ENCODE results near the gene ETV2. TPM values are rescaled to one million over a fixed set of nuclear protein-coding genes. Genes with fewer than 3 reads are reported as not detected.
A peak's percentile ranks its signal among the peaks of the same experiment; 100 is the strongest.

ETV2 gene
- polyA plus RNA-seq, 1 of the 3 experiments (the other 2 are of a cell fraction) = 1.6 TPM

DNA sequence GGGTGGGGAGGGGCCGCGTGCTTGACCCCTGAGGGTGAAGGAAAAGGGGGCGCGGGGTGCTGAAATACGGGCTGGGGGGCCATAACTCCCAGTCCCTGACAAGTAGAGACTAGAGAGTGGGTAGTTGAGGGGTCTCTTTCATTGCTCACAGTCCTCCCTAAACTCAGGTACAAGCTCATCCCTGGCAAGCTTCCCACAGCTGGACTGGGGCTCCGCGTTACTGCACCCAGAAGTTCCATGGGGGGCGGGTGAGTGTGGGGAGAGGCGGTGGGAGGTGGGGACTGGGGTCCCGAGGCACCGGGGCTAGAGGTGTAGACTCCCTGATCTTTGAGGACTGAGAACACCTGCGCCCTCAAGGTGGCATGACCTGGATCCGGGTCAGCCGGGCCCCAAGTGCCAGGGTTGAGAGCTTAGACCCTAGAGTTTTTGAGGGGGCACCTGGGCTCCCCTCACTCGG is 1.3 kb downstream of the ETV2 start:
- H3K36me3 ChIP-seq (replicated peaks in 1 of 2; ENCODE audit: control insufficient read depth in 1 of 2, insufficient read depth in 2 of 2, low read length in 1 of 2) = peaks cover 0 to 1% of the 10 kb centered on the region in 2 experiments
- TF ChIP-seq MAX (IDR thresholded peaks at IDR 0.05; ENCODE audit: low read depth) (no peak), YY1 (IDR thresholded peaks at IDR 0.05; ENCODE audit: low read depth) (no peak), NFIC (IDR thresholded peaks at IDR 0.05; ENCODE audit: borderline replicate concordance) (no peak), FOXJ3 (CRISPR knock-in tag; IDR thresholded peaks at IDR 0.05) (no peak), JUND (IDR thresholded peaks at IDR 0.05) (no peak)
- H3K9me2 ChIP-seq = no peaks in the 10 kb centered on the region
- H3F3A ChIP-seq (replicated peaks; ENCODE audit: insufficient read depth) = peaks cover 26% of the 10 kb centered on the region
- peak overlapping the region; percentile 64 to 76 for H3K4me3 ChIP-seq (ENCODE audit: low read depth in 2 of 2, low read length in 1 of 2)
- peaks cover 4 to 19% of the 10 kb centered on the region in 2 experiments; a peak in 1 of 4 replicates for H3K4me1 ChIP-seq (ENCODE audit: control insufficient read depth in 1 of 2, insufficient read depth in 2 of 2, low read depth in 1 of 2, low read length in 1 of 2)
- ChIA-PET CTCF (interaction anchor here (0.8 to 1.3 kb wide), 2 partner anchors 25 to 87 kb away, joined by 3 to 4 read pairs; no protein-coding TSS in a partner anchor), POLR2A (interaction anchor here (1.6 kb wide), 1 partner anchor 85 kb away, joined by 3 read pairs; no protein-coding TSS in a partner anchor)
- H3K4me2 ChIP-seq = peak overlapping the region; percentile 85
- H3K9ac ChIP-seq = peak overlapping the region; percentile 68
- H3K79me2 ChIP-seq (ENCODE audit: insufficient read depth) = no peaks in the 10 kb centered on the region
- H3K9me3 ChIP-seq = no peaks in the 10 kb centered on the region
- no peak for DNase-seq
- H3K27ac ChIP-seq (ENCODE audit: low read depth in 2 of 2, low read length in 1 of 2) = peak overlapping the region in 1 of 2 experiments; percentile 83; a peak in 1 of 4 replicates
- H4K20me1 ChIP-seq (ENCODE audit: insufficient read depth) = no peaks in the 10 kb centered on the region
- H2AFZ ChIP-seq (ENCODE audit: low read depth) = peak overlapping the region; percentile 98; the same call in 1 of the 2 replicates
- H3K27me3 ChIP-seq (ENCODE audit: insufficient read depth) = no peaks in the 10 kb centered on the region
- 92% methylated on average over 6 of the region's 15 CpGs for WGBS (ENCODE audit: low lambda C conversion rate)

DNA sequence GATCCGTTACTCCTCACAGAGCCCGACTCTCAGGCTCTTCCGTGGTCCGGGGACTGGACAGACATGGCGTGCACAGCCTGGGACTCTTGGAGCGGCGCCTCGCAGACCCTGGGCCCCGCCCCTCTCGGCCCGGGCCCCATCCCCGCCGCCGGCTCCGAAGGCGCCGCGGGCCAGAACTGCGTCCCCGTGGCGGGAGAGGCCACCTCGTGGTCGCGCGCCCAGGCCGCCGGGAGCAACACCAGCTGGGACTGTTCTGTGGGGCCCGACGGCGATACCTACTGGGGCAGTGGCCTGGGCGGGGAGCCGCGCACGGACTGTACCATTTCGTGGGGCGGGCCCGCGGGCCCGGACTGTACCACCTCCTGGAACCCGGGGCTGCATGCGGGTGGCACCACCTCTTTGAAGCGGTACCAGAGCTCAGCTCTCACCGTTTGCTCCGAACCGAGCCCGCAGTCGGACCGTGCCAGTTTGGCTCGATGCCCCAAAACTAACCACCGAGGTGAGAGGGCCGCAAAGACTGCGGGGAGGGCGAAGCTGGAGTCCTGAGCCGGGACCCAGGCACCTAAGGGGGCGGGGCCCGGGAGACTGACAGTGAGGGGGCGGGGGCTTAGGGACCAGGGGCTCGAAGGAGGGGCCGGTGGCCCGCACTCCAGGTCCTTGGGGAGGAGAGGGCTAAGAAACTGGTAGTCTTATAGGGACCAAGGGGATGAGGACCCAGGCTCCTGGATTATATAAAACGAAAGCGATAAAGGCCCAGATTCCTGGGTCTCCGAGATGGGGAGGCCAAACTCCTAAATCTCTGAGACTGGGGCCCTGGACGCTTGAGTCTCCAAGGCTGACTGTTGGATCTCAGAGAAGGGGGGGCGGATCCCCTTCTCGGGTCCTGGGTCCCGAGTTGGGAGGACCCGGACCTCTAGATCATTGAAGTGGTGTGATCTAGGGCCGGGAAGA is 2.0 kb downstream of the ETV2 start:
- H3K4me2 ChIP-seq = peak overlapping the region; percentile 85
- H3K9me2 ChIP-seq = no peaks in the 10 kb centered on the region
- POLR2A ChIA-PET = interaction anchor here (0.6 to 1.6 kb wide), 3 partner anchors 31 to 130 kb away, joined by 3 read pairs; partner anchors contain the start of gene HAUS5
- no peaks in the 10 kb centered on the region for H4K20me1 ChIP-seq (ENCODE audit: insufficient read depth)
- WGBS (ENCODE audit: low lambda C conversion rate) = under 1% methylated on average over 32 of the region's 69 CpGs
- CTCF ChIA-PET = interaction anchor here (0.6 to 2.6 kb wide), 3 partner anchors 13 to 88 kb away, joined by 3 to 10 read pairs (median 4); no protein-coding TSS in a partner anchor
- H3K27ac ChIP-seq (ENCODE audit: low read depth in 2 of 2, low read length in 1 of 2) = peak overlapping the region; percentile 58 to 83
- H3K79me2 ChIP-seq (ENCODE audit: insufficient read depth) = peaks cover 4% of the 10 kb centered on the region
- H3K4me1 ChIP-seq (ENCODE audit: control insufficient read depth in 1 of 2, insufficient read depth in 2 of 2, low read depth in 1 of 2, low read length in 1 of 2) = peaks cover 4 to 19% of the 10 kb centered on the region in 2 experiments; a peak in 1 of 4 replicates
- H3K9me3 ChIP-seq = no peaks in the 10 kb centered on the region
- H3F3A ChIP-seq (replicated peaks; ENCODE audit: insufficient read depth) = peaks cover 26% of the 10 kb centered on the region
- H3K36me3 ChIP-seq (replicated peaks in 1 of 2; ENCODE audit: control insufficient read depth in 1 of 2, insufficient read depth in 2 of 2, low read length in 1 of 2) = no peaks in the 10 kb centered on the region
- peak overlapping the region; percentile 64 to 76 for H3K4me3 ChIP-seq (ENCODE audit: low read depth in 2 of 2, low read length in 1 of 2)
- TF ChIP-seq RCOR1 (IDR thresholded peaks at IDR 0.05; ENCODE audit: low read length) (no peak; the same call in 1 of the 2 replicates), FOXJ3 (CRISPR knock-in tag; IDR thresholded peaks at IDR 0.05) (no peak), TAF1 (IDR thresholded peaks at IDR 0.05; ENCODE audit: borderline replicate concordance, low read depth, low read length) (peak; percentile 86; the same call in 1 of the 2 replicates), MXI1 (IDR thresholded peaks at IDR 0.05; ENCODE audit: low read depth, low read length) (peak; percentile 38; the same call in 1 of the 2 replicates), POLR2AphosphoS5 (IDR thresholded peaks at IDR 0.05; ENCODE audit: low read depth, low read length) (peak; percentile 88), PBX3 (IDR thresholded peaks at IDR 0.05) (peak; percentile 91), MAX (IDR thresholded peaks at IDR 0.05; ENCODE audit: low read depth) (peak; percentile 68), FOSL2 (IDR thresholded peaks at IDR 0.05; ENCODE audit: borderline replicate concordance, low read depth) (no peak), CHD2 (IDR thresholded peaks at IDR 0.05; ENCODE audit: low read length, partially characterized antibody) (peak; percentile 21), NFIC (IDR thresholded peaks at IDR 0.05; ENCODE audit: borderline replicate concordance) (peak; percentile 9; the same call in 1 of the 2 replicates)
- DNase-seq = peak; percentile 96
- no peaks in the 10 kb centered on the region for H3K27me3 ChIP-seq (ENCODE audit: insufficient read depth)
- H3K9ac ChIP-seq = peak overlapping the region; percentile 68
- peak overlapping the region; percentile 98 for H2AFZ ChIP-seq (ENCODE audit: low read depth)

All from SK-N-SH (cell line).